ENCODE data around the gene CADM2. TPM values are rescaled to one million over a fixed set of nuclear protein-coding genes. Genes with fewer than 3 reads are reported as not detected.

CADM2 gene
- total RNA-seq, 1 donor from 2014 or later: 6.8 TPM

- Mint-ChIP-seq H3K4me3 (no peak overlapping the region), H3K36me3 (no peaks in the 10 kb centered on the region), H3K27me3 (ENCODE audit: insufficient read depth, low read depth) (no peaks in the 10 kb centered on the region), H3K27ac (no peak overlapping the region), H3K4me1 (no peaks in the 10 kb centered on the region), H3K9me3 (no peaks in the 10 kb centered on the region)
- TF ChIP-seq EZH2phosphoT487 (IDR thresholded peaks at IDR 0.05): no peak
- no peak for TF ChIP-seq EZH2 (IDR thresholded peaks at IDR 0.05)
- no peak for TF ChIP-seq CTCF (IDR thresholded peaks at IDR 0.05)
- Histone ChIP-seq H4K20me1 (ENCODE audit: low read depth) (no peaks in the 10 kb centered on the region), H3K9me3 (ENCODE audit: low read depth) (no peaks in the 10 kb centered on the region), H3K79me2 (ENCODE audit: low read depth) (no peaks in the 10 kb centered on the region), H3F3A (ENCODE audit: low read depth) (no peaks in the 10 kb centered on the region), H3K27ac (no peak overlapping the region), H3K9ac (no peak overlapping the region), H3K4me3 (no peak overlapping the region), H3K27me3 (no peaks in the 10 kb centered on the region), H2AFZ (replicated peaks) (peak overlapping the region; percentile 6), H3K4me1 (peaks cover 5% of the 10 kb centered on the region), H3K36me3 (no peaks in the 10 kb centered on the region), H3K4me2 (no peak overlapping the region)
- DNase-seq (ENCODE audit: low spot score): no peak
These were observed 115.2 kb downstream of the CADM2 start for GRCh38 chr3:85074003-85074402.

- Histone ChIP-seq H3K79me2 (ENCODE audit: low read depth) (no peaks in the 10 kb centered on the region), H3K27me3 (no peaks in the 10 kb centered on the region), H3K4me1 (peaks cover 5% of the 10 kb centered on the region), H3K4me2 (no peak overlapping the region), H3K9ac (no peak overlapping the region), H4K20me1 (ENCODE audit: low read depth) (no peaks in the 10 kb centered on the region), H3K27ac (no peak overlapping the region), H3F3A (ENCODE audit: low read depth) (no peaks in the 10 kb centered on the region), H3K4me3 (no peak overlapping the region), H3K9me3 (ENCODE audit: low read depth) (no peaks in the 10 kb centered on the region), H3K36me3 (no peaks in the 10 kb centered on the region), H2AFZ (replicated peaks) (no peak overlapping the region)
- Mint-ChIP-seq H3K4me3 (no peak overlapping the region), H3K9me3 (no peaks in the 10 kb centered on the region), H3K27me3 (ENCODE audit: insufficient read depth, low read depth) (no peaks in the 10 kb centered on the region), H3K4me1 (no peaks in the 10 kb centered on the region), H3K36me3 (no peaks in the 10 kb centered on the region), H3K27ac (no peak overlapping the region)
- TF ChIP-seq CTCF (IDR thresholded peaks at IDR 0.05): no peak
- no peak for TF ChIP-seq EZH2phosphoT487 (IDR thresholded peaks at IDR 0.05)
- no peak for TF ChIP-seq EZH2 (IDR thresholded peaks at IDR 0.05)
- DNase-seq (ENCODE audit: low spot score): no peak
These were observed 116.9 kb downstream of the CADM2 start for GRCh38 chr3:85075663-85076062.

GRCh38 chr3:85077018-85077417 is 118.2 kb downstream of the CADM2 start:
- Histone ChIP-seq H3K4me2 (no peak overlapping the region), H3K36me3 (no peaks in the 10 kb centered on the region), H3K27ac (no peak overlapping the region), H3K4me1 (peaks cover 5% of the 10 kb centered on the region), H3K9me3 (ENCODE audit: low read depth) (no peaks in the 10 kb centered on the region), H3K79me2 (ENCODE audit: low read depth) (no peaks in the 10 kb centered on the region), H3K27me3 (no peaks in the 10 kb centered on the region), H3K9ac (no peak overlapping the region), H3F3A (ENCODE audit: low read depth) (no peaks in the 10 kb centered on the region), H3K4me3 (no peak overlapping the region), H2AFZ (replicated peaks) (no peak overlapping the region), H4K20me1 (ENCODE audit: low read depth) (no peaks in the 10 kb centered on the region)
- Mint-ChIP-seq H3K9me3 (no peaks in the 10 kb centered on the region), H3K4me1 (no peaks in the 10 kb centered on the region), H3K27me3 (ENCODE audit: insufficient read depth, low read depth) (no peaks in the 10 kb centered on the region), H3K27ac (no peak overlapping the region), H3K4me3 (no peak overlapping the region), H3K36me3 (no peaks in the 10 kb centered on the region)
- no peak for DNase-seq (ENCODE audit: low spot score)
- TF ChIP-seq EZH2phosphoT487 (IDR thresholded peaks at IDR 0.05) (no peak), CTCF (IDR thresholded peaks at IDR 0.05) (no peak), EZH2 (IDR thresholded peaks at IDR 0.05) (no peak)

Data from neural progenitor cell (in vitro differentiated cells).